Measurements from ENCODE around the gene ICE1. TPM values are rescaled to one million over a fixed set of nuclear protein-coding genes. Genes with fewer than 3 reads are reported as not detected.

Gene ICE1
- total and polyA plus RNA-seq, 2 of the 4 experiments (the other 2 are of a cell fraction) = 9.0 to 18.5 TPM

- CTCF ChIA-PET = no interaction called here
Measured at GRCh38 chr5:5537426-5537825, 114.9 kb downstream of the ICE1 start.

More at GRCh38 chr5:5537426-5537825, 114.9 kb downstream of the ICE1 start:
- no peak for DNase-seq
- H3K27me3 ChIP-seq (ENCODE audit: control insufficient read depth, insufficient read depth, low read length) = no peaks in the 10 kb centered on the region
- dilution Hi-C loops (cut with HindIII; ENCODE audit: low sequenced_read_pairs, unreplicated experiment) (no loop called here), in situ Hi-C loops (cut with MboI; ENCODE audit: low sequenced_read_pairs) (no loop called here), intact Hi-C loops (cut with micrococcal nuclease) (no loop called here)
- no peak overlapping the region for H3K4ac ChIP-seq (ENCODE audit: low read depth, low read length)
- H4K91ac ChIP-seq (ENCODE audit: insufficient read depth, low read depth, low read length) = no peak overlapping the region
- no peak overlapping the region for H2BK5ac ChIP-seq (ENCODE audit: low read depth, low read length, poor library complexity, severe bottlenecking)
- no peak overlapping the region for H2BK120ac ChIP-seq (ENCODE audit: low read depth, low read length)
- H3K4me1 ChIP-seq (ENCODE audit: control insufficient read depth, insufficient read depth, low read length) = no peaks in the 10 kb centered on the region
- no peak overlapping the region for H3K4me3 ChIP-seq (ENCODE audit: insufficient read depth, low read depth, low read length)
- H3K56ac ChIP-seq (ENCODE audit: extremely low read depth, insufficient read depth, low read length) = no peak overlapping the region
- H2AK5ac ChIP-seq (ENCODE audit: low read depth, low read length) = no peak overlapping the region
- no peak overlapping the region for H3K9ac ChIP-seq (ENCODE audit: low read depth, low read length)
- peaks cover 19% of the 10 kb centered on the region for H3K9me3 ChIP-seq (ENCODE audit: control insufficient read depth, insufficient read depth, low read length)
- no peaks in the 10 kb centered on the region for H3K9me1 ChIP-seq (ENCODE audit: insufficient read depth, low read length)
- POLR2A ChIA-PET (ENCODE audit: unreplicated experiment) = no interaction called here
- no peak overlapping the region for H3K23ac ChIP-seq (ENCODE audit: low read depth, low read length)
- 0% methylated on average over 2 of the region's 8 CpGs; no CpG with 5 or more reads in 1 of the 2 experiments for WGBS, 2 experiments (ENCODE audit: extremely low coverage in 2 of 2, insufficient read length in 1 of 2)
- H2AFZ ChIP-seq (replicated peaks; ENCODE audit: low read length, poor library complexity) = no peak overlapping the region
- H4K20me1 ChIP-seq (ENCODE audit: insufficient read depth, low read length) = no peaks in the 10 kb centered on the region
- no peak overlapping the region for H3K27ac ChIP-seq (ENCODE audit: insufficient read depth, low read length)
- no peak overlapping the region for H2BK15ac ChIP-seq (ENCODE audit: low read depth, low read length)
- no peak overlapping the region for H3K14ac ChIP-seq (replicated peaks; ENCODE audit: low read depth, low read length)
- H4K8ac ChIP-seq (ENCODE audit: low read depth in 2 of 2, low read length in 2 of 2) = no peak overlapping the region
- no TSS peak for BruUV-seq (replicated peaks)
- H2BK20ac ChIP-seq (ENCODE audit: low read depth, low read length) = no peak overlapping the region
- no peak overlapping the region for H3K4me2 ChIP-seq (ENCODE audit: low read depth, low read length)
- no peak for ATAC-seq (ENCODE audit: low read depth)
- no peak overlapping the region for H4K5ac ChIP-seq (ENCODE audit: low read depth, low read length)
- no peaks in the 10 kb centered on the region for H3K79me1 ChIP-seq (ENCODE audit: low read depth in 1 of 2, low read length in 2 of 2)
- TF ChIP-seq MAFK (IDR thresholded peaks at IDR 0.05; ENCODE audit: low read depth, low read length) (no peak), BHLHE40 (IDR thresholded peaks at IDR 0.05; ENCODE audit: low read depth, low read length) (no peak), RFX5 (IDR thresholded peaks at IDR 0.05; ENCODE audit: low read depth, low read length) (no peak), RCOR1 (IDR thresholded peaks at IDR 0.05; ENCODE audit: insufficient replicate concordance, low read length) (no peak), CHD1 (IDR thresholded peaks at IDR 0.05; ENCODE audit: low read depth, low read length) (no peak)
- no peak overlapping the region for H2AK9ac ChIP-seq (replicated peaks; ENCODE audit: low read depth, low read length, poor library complexity)
- no peaks in the 10 kb centered on the region for H3K36me3 ChIP-seq (ENCODE audit: control insufficient read depth, insufficient read depth, low read length)
- H3K18ac ChIP-seq (ENCODE audit: low read depth, low read length) = no peak overlapping the region
